Natural killer cell (primary cell): ENCODE measurements around the gene GTF2H3. TPM values are rescaled to one million over a fixed set of nuclear protein-coding genes. Genes with fewer than 3 reads are reported as not detected.
A peak's percentile ranks its signal among the peaks of the same experiment; 100 is the strongest.

Experiments
- ATAC-seq, 3 donors: fragments of 150-1000 bp in 2 of 3; fragments of 200-7000 bp in 1 of 3; cut with Tn5 transposase; 1 replicate in 1 of 3; 2 replicates in 2 of 3; pipeline ENCODE4 v1.10.0; 2021; ENCODE audit warnings: mild to moderate bottlenecking in 2 of 3, moderate library complexity in 2 of 3
- DNase-seq, 2 donors: peaks; one replicate each; pipeline versions ENCODE4 v3.0.0 to v3.0.0-alpha.2; 2013 to 2021; ENCODE audit warnings: mixed read lengths in 1 of 2
- H3K27ac ChIP-seq: one replicate; pipeline ENCODE4 v1.5.1; 2013; ENCODE audit warnings: mild to moderate bottlenecking, low read length
- H3K27me3 ChIP-seq: one replicate; pipeline ENCODE4 v1.6.1; 2013; ENCODE audit warnings: low read length; ENCODE audit not compliant: control insufficient read depth, insufficient read depth
- H3K36me3 ChIP-seq: one replicate; pipeline ENCODE4 v1.6.1; 2013; ENCODE audit warnings: low read length; ENCODE audit not compliant: control insufficient read depth, insufficient read depth
- H3K4me1 ChIP-seq: one replicate; pipeline ENCODE4 v1.6.1; 2013; ENCODE audit warnings: low read length; ENCODE audit not compliant: control insufficient read depth, insufficient read depth
- H3K4me3 ChIP-seq: one replicate; pipeline ENCODE4 v1.5.1; 2013; ENCODE audit warnings: low read length
- H3K9me3 ChIP-seq: one replicate; pipeline ENCODE4 v1.6.1; 2013; ENCODE audit warnings: low read length; ENCODE audit not compliant: control insufficient read depth, insufficient read depth
- H3K27ac Mint-ChIP-seq, 2 donors: one replicate each; pipeline ENCODE4 v1.8.0; 2022; ENCODE audit warnings: mild to moderate bottlenecking in 2 of 2, mixed read lengths in 2 of 2, moderate library complexity in 1 of 2
- H3K27me3 Mint-ChIP-seq, 2 donors: one replicate each; pipeline ENCODE4 v1.8.0; 2022; ENCODE audit warnings: low read depth in 2 of 2, mixed read lengths in 2 of 2
- H3K36me3 Mint-ChIP-seq: one replicate; pipeline ENCODE4 v1.8.0; 2022; ENCODE audit warnings: mixed read lengths
- H3K4me1 Mint-ChIP-seq, 2 donors: one replicate each; pipeline ENCODE4 v1.8.0; 2022; ENCODE audit warnings: mixed read lengths in 2 of 2
- H3K4me3 Mint-ChIP-seq: one replicate; pipeline ENCODE4 v1.8.0; 2022; ENCODE audit warnings: mild to moderate bottlenecking, moderate library complexity, mixed read lengths
- H3K9me3 Mint-ChIP-seq, 2 donors: one replicate each; pipeline ENCODE4 v1.8.0; 2022; ENCODE audit warnings: mixed read lengths in 2 of 2
- CTCF ChIP-seq: fragments of 200-600 bp; IDR thresholded peaks from one replicate; pipeline ENCODE4 v1.8.0; 2022; ENCODE audit warnings: antibody characterized with exemption
- WGBS: methylation state at CpG from one replicate; pipeline ENCODE4 v1.1.7; 2013; ENCODE audit warnings: missing lambda C conversion rate; ENCODE audit not compliant: insufficient coverage; 5-methylcytosine and 5-hydroxymethylcytosine counted together
- intact Hi-C: fragments of 100-400 bp; cut with micrococcal nuclease; formaldehyde crosslinking; loops from one replicate; pipeline ENCODE4 v1.14.2; 2022
- total RNA-seq, 4 donors: library from RNA; stranded (reverse); fragments of 120-200 nt in 1 of 4; gene quantifications; one replicate each; pipeline versions ENCODE4 v1.2.3 to v1.2.4, GENCODE V29; 2013 to 2022

Gene GTF2H3
- total RNA-seq, result 10 to 100 TPM; 12.8 to 21.3 (median 21.2) TPM
- total RNA-seq (2013), result 30.1 TPM

DNA sequence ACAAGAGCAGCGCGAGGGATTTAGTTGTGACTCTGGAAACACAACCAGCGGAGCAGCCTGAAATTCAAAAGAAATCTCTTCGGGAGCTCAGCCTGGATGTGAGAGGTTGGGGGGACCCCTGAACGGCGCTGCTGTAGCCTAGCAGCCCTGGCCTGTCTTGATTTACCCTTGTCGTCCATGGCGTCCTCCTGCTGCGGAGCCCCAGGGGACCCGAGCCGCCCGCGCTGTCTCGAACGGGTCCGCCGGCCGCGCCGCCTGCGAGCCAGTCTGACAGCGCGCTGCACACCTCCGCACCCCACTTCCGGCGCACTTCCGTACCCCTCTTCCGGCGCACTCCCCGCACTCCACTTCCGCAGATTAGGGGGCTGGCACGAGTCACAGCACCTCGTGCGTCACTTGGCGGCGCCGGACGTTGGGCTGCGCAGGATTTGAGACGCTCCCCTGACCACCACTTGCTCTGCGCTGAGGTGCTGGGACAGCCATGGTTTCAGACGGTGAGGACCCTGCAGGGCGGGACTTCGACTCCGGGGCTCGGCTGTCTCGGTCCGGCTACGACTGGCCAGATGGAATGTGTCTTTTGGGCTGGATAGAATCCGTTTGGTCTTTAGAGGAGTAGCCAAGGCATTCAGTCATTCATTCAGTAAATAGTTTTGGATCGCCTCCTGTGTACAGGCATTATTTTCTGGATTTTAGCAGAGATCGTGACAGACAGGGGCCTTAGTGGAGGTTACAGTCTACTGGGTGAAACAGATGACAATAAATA lies at the start of gene GTF2H3, which contains the start of gene EIF2B1:
TSS of gene GTF2H3 (plus strand) at position 451 of the 763 bp plus-strand sequence. CDS start at position 482, 31 bp downstream.
TSS of gene EIF2B1 (minus strand) at position 308 of the 763 bp plus-strand sequence. CDS start at position 179, 129 bp downstream.
- peaks cover 22% of the 10 kb centered on the region for H3K36me3 ChIP-seq

GRCh38 chr12:123591702-123592481 lies 41.7 kb upstream of the GTF2H3 start:
- Histone ChIP-seq H3K27ac (no peak overlapping the region), H3K4me3 (no peak overlapping the region), H3K4me1 (peaks cover 5% of the 10 kb centered on the region), H3K27me3 (no peaks in the 10 kb centered on the region), H3K36me3 (peaks cover 65% of the 10 kb centered on the region), H3K9me3 (no peaks in the 10 kb centered on the region)
- no peak overlapping the region for H3K4me3 Mint-ChIP-seq
- peak overlapping the region; percentile 13 to 23 for H3K27ac Mint-ChIP-seq
- no peak for TF ChIP-seq CTCF
- DNase-seq, result no peak
- intact Hi-C loops, result no loop called here
- WGBS, result 86% methylated on average over 8 of the region's 8 CpGs
- H3K27me3 Mint-ChIP-seq, result no peaks in the 10 kb centered on the region
- peaks cover 19% of the 10 kb centered on the region for H3K36me3 Mint-ChIP-seq
- ATAC-seq, result no peak
- peaks cover 32 to 34% of the 10 kb centered on the region in 2 donors for H3K4me1 Mint-ChIP-seq
- H3K9me3 Mint-ChIP-seq, result no peaks in the 10 kb centered on the region

More for the DNA sequence above, at the start of gene GTF2H3, which contains the start of gene EIF2B1:
- ATAC-seq (peak; percentile 93 to 98 (median 98)), DNase-seq (peak; percentile 96 to 98)
- no peak for TF ChIP-seq CTCF
- peak within 1 kb of the TSS; percentile 88 for H3K27ac ChIP-seq
- peak within 1 kb of the TSS; percentile 98 for H3K27ac Mint-ChIP-seq
- no peaks in the 10 kb centered on the region for H3K27me3 ChIP-seq
- H3K9me3 Mint-ChIP-seq, result no peaks in the 10 kb centered on the region
- 0% methylated on average over 52 of the region's 52 CpGs for WGBS
- H3K4me1 Mint-ChIP-seq, result peaks cover 26 to 28% of the 10 kb centered on the region in 2 donors
- H3K9me3 ChIP-seq, result no peaks in the 10 kb centered on the region
- H3K4me3 ChIP-seq, result peak within 1 kb of the TSS; percentile 97
- peaks cover 8% of the 10 kb centered on the region for H3K36me3 Mint-ChIP-seq
- no peaks in the 10 kb centered on the region for H3K27me3 Mint-ChIP-seq
- H3K4me1 ChIP-seq, result peaks cover 20% of the 10 kb centered on the region
- peak within 1 kb of the TSS; percentile 97 for H3K4me3 Mint-ChIP-seq
- intact Hi-C loops, result loop anchor here (1.0 kb wide), 2 partner anchors 49 to 175 kb away; partner anchors contain the start of genes SNRNP35 and TMED2

DNA sequence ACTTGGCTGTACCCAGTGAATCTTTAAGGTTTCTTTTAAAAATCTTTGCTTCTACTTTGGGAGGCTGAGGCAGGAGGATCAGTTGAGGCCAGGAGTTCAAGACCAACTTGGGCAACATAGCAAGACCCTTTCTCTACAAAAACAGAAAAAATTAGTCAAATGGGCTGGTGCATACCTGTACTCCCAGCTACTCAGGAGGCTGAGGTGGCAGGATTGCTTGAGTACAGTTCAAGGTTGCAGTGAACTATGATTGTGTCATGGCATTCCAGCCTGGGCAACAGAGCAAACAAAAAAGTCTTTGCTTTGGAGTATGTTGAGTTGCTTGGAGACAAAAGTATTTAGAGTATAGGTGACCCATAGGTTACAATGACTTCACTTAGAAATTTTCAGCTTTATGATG lies 37.9 kb upstream of the GTF2H3 start:
- ATAC-seq (no peak), DNase-seq (no peak)
- peaks cover 3% of the 10 kb centered on the region for H3K4me1 ChIP-seq
- no peaks in the 10 kb centered on the region for H3K9me3 ChIP-seq
- intact Hi-C loops, result no loop called here
- Mint-ChIP-seq H3K9me3 (no peaks in the 10 kb centered on the region), H3K27ac (no peak overlapping the region), H3K27me3 (no peaks in the 10 kb centered on the region), H3K4me3 (no peak overlapping the region), H3K4me1 (peaks cover 15 to 17% of the 10 kb centered on the region in 2 donors), H3K36me3 (peaks cover 21% of the 10 kb centered on the region)
- H3K36me3 ChIP-seq, result peaks cover 51% of the 10 kb centered on the region
- no peak for TF ChIP-seq CTCF
- H3K27ac ChIP-seq, result no peak overlapping the region
- H3K27me3 ChIP-seq, result no peaks in the 10 kb centered on the region
- no peak overlapping the region for H3K4me3 ChIP-seq
